Activated CD8-positive, alpha-beta memory T cell treated with anti-CD3 and anti-CD28 coated beads for 1 hour (primary cell): Measurements from ENCODE around the gene MUC4.
"Not testable (repeated sequence)": the region's sequence is repeated elsewhere in the genome, so short reads cannot be mapped to it uniquely, and the experiment has no call there.

Source experiments
- DNase-seq, 2 donors: peaks; one replicate each; pipeline ENCODE4 v3.0.0-alpha.2; 2020; ENCODE audit warnings: low read depth in 1 of 2; ENCODE audit errors: extremely low read depth in 1 of 2

Gene MUC4

DNA sequence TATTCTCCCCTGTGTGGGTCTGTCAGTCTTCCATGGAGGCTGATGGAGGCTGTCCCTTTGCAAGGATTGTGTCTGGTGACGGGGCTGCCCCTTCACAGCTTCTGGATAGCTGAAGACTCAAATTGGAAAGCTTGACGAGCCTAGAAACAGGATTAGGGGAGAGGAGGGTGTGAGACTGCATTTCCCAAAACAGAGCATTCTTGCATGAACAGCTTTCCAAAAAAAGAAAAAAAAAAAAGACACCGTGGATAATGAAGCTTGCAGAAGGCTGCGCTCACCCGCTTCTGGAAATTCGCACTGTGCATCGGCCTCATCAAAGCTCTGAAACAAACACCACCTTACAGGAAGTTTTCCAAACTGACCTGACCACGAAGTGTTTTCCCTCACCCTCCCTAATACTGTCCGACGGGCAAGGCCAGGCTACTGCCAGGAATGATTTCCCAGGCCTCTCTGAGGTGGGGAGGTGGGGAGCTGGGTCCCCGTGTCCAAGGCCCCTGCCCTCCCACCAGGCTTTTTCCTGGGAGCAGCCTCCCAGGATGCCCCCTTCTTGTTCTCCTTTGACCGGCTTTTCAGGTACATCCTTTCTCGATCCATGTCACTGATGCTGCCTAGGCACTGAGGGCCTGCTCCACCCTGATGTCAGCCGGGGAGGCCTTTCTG, 24.9 kb upstream of the MUC4 start:
- no peak for DNase-seq

DNA sequence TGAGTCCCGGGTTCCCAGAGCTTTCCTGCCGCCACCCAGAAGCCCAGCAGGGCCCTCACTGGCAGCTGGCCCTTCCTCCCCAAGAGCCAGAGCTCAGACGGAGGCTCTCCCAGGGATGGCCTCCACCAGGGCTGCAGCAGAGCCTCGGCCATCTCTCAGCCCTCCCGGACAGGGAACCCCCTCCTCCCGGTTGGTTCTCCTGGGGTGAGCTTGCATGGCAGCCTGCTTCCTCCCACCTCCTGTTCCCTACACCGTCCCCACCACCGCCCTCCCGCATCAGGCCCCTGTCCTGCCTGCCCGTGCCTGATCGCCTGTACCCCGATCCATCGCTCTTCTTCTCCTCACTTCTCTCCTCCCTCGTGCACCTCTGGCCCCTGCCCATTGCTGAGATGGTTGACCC, 24.1 kb upstream of the MUC4 start:
- no peak for DNase-seq

- DNase-seq = no peak
Observed at GRCh38 chr3:195834675-195835583, 23.2 kb upstream of the MUC4 start.

DNA sequence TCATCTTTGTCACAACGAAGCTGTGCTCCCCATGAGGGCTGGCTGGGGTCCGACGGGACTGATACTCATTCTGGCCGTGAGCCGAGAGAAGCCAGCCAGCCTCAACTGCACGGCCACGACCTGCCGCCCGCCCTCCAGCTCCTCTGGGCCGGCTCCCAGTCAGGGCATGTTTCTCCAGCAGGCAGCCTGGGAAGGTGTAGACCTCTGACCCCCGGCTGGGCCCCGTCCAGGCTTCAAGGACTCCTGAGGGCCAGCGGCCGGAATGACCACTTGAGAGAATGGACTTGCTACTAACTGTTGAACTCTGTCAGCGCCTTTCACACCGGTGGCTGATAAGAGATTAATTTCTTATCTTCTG, 18.1 kb upstream of the MUC4 start:
- DNase-seq = no peak

DNA sequence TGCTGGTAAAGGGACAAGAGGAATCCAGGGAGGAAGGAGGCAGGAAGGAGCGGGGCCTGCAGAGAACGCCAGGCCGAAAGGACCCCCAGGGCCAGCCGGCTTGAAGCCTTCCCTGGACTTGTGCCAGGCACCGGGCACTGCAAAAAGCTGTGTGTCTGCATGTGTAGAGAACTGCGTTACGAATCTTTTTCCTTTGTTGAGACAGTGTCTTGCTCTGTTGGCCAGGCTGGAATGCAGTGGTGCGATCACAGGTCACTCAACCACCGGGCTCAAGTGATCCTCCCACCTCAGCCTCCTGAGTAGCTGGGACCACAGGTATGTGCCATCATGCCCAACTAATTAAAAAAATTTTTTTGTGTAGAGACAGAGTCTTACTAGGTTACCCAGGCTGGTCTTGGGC, 17.0 kb upstream of the MUC4 start:
- DNase-seq = no peak

DNA sequence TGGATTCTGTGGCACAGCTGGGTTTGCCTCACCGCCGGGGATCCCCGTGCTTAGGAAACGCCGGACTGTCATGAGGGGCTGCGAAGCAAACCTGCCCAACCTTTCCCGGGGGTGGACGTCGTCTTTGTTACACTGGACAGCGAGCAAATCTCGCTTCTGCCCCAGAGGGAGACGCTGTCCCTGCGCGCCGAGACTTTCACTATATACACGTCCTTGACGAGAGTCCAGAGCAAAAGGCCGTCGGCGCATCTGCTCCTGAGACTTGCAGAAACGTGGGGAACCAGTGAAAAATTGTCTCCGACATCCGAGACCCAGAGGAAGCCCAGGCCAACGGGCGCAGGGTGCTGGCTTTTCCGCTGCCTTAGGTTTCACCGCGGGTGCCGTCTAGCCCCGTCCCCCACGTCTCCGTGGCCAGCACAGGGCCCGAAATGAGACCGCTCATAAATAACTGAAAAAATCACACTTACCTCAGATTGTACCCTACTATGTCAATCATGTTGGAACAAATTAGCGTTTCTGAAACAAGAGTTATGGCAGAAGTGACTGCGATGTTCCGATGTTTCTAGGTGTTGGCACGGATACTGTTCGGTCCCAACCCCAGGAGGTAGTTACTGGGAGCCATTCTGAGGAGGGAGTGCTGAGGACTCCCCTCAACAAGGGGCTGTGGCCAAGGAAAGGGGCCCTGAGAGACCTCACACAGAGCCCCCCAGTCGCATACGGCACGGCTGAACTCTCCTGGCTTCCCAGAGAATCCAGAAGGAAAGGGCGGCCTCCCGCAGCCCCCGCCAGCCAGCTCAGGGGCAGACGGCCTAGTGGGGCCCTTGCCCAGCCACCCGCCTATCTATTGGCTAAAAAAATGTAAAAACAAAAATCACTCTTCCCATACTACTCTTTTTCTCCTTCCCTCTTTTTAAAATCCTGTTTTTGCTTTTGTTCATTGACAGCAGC, 14.4 kb upstream of the MUC4 start:
- DNase-seq = no peak

DNA sequence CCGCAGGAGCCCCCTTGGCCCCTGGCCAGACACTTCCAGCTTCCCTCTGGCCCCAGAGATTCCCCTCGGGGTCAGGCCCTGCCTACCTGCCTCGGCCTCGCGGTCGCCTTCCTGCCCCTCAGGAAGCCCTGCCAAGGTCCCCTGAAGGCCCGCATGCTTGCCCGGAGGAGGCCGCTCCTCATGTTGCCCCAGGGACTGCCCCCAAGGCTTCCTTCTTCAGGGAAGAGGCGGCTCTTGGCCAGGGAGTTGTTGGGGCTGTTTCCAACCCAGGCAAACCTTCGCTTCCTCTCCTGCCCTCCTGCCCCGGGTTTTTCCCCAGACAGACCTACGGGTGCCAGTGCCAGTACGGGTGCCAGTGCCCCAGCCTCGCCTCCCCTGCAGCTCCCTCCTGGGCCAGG, 13.5 kb upstream of the MUC4 start:
- no peak for DNase-seq

DNA sequence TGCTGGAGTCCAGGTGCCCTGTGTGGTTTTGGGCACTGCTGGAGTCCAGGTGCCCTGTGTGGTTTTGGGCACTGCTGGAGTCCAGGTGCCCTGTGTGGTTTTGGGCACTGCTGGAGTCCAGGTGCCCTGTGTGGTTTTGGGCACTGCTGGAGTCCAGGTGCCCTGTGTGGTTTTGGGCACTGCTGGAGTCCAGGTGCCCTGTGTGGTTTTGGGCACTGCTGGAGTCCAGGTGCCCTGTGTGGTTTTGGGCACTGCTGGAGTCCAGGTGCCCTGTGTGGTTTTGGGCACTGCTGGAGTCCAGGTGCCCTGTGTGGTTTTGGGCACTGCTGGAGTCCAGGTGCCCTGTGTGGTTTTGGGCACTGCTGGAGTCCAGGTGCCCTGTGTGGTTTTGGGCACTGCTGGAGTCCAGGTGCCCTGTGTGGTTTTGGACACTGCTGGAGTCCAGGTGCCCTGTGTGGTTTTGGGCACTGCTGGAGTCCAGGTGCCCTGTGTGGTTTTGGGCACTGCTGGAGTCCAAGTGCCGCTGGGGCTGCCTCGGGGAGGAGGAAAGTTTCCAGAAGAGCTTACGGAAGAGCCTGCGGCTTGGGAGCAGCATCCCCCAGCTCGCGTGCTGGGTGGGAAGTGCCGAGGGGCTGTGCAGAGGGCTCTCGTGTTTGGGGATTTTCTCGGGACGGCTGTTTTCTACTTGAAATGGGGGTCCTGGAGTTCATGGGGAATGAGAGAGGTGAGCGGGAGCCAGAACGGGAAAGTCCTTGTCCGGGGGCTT, 12.9 kb upstream of the MUC4 start:
- DNase-seq = not testable (repeated sequence)

DNA sequence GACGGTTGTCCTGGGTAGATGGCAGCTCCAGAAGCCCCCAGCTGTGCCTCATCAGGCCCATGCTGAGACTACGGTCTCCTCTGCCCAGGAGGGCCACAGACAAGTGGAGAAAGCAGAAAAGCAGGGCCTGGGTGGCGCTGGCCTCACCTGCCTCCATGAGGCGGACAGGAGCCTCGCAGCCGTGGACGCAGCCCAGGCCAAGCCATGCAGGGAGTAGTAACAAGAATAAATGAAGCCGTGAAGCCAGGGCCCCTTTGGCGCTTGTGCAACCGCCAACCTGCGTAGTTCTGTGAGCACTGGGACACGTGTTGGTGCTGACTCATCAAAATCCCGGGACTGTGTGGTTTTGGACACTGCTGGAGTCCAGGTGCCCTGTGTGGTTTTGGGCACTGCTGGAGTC, 12.3 kb upstream of the MUC4 start:
- no peak for DNase-seq

GRCh38 chr3:195823280-195823679, 11.6 kb upstream of the MUC4 start:
- DNase-seq = no peak

- DNase-seq = no peak
Observed at GRCh38 chr3:195822131-195822696, 10.5 kb upstream of the MUC4 start.

GRCh38 chr3:195821403-195822130, 9.8 kb upstream of the MUC4 start:
- DNase-seq = no peak

DNA sequence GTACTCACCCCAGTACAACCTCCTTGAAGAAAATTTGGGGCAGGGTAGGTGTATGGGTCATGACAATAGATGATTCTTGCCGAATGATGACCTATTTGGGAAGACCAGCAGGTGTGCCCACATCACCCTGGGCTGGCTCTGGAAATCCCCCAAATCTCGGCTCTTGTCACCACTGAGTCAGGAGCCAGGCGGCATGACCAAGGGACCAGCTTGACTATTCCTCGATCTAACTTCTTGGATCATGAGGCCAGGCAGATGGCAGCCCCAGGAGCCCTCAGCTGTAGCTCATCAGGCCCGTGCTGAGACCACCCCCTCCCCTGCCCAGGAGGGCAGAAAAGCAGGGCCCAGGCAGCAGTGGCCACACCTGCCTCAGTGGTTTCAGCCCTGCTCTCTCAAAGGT, 9.2 kb upstream of the MUC4 start:
- no peak for DNase-seq

- DNase-seq = no peak
Observed at GRCh38 chr3:195820186-195820585, 8.5 kb upstream of the MUC4 start.

DNA sequence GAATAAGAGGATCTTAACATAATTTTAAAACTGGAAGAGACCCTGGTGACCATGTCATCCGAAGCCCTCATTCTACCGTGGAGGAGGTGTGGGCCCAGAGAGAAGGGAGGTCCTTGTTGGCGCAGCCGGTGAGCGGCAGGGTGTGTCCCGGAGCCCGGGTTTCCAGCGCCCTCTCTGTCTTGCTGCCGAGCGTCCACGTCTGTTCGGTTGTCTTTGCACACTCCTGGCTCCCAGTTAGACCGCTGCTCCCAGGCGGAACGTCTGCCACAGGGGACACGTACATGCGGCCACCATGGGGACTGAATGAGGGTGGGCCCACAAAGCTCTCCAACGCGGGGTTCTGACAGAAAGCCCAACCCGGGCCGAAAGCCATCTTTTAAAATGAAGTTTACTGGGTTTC, 6.6 kb upstream of the MUC4 start:
- no peak for DNase-seq

- DNase-seq = no peak
Observed at GRCh38 chr3:195817578-195818135, 5.9 kb upstream of the MUC4 start.

- not testable (repeated sequence) for DNase-seq
Observed at GRCh38 chr3:195816276-195816913, 4.7 kb upstream of the MUC4 start.

GRCh38 chr3:195815169-195815771, 3.5 kb upstream of the MUC4 start:
- DNase-seq = no peak
